HG02642 (cell line): ENCODE results near the gene PCSK9.

Experiments used
- ATAC-seq: cut with Tn5 transposase; IDR thresholded peaks from one replicate; pipeline ENCODE4 v1.9.1; 2021; ENCODE audit warnings: mild to moderate bottlenecking; ENCODE audit not compliant: unreplicated experiment, poor library complexity

PCSK9 gene

GRCh38 chr1:55039342-55040082 lies at the start of gene PCSK9:
PCSK9 (plus strand) TSS chr1:55039548; CDS start chr1:55039838, 290 bp downstream.
- no peak for ATAC-seq

GRCh38 chr1:54989968-54990810 lies 49.2 kb upstream of the PCSK9 start:
- ATAC-seq = no peak

- ATAC-seq = no peak
These were observed 48.4 kb upstream of the PCSK9 start for GRCh38 chr1:54990916-54991315.

GRCh38 chr1:54991939-54992338 lies 47.4 kb upstream of the PCSK9 start:
- ATAC-seq = no peak

GRCh38 chr1:54993140-54993539 lies 46.2 kb upstream of the PCSK9 start:
- no peak for ATAC-seq

GRCh38 chr1:54994355-54994990 lies 44.9 kb upstream of the PCSK9 start:
- no peak for ATAC-seq

GRCh38 chr1:54995013-54995760 lies 44.2 kb upstream of the PCSK9 start:
- ATAC-seq = no peak

- ATAC-seq = no peak
These were observed 43.5 kb upstream of the PCSK9 start for GRCh38 chr1:54995835-54996234.

- ATAC-seq = peak; percentile 76
These were observed 42.9 kb upstream of the PCSK9 start for GRCh38 chr1:54996359-54996868.

GRCh38 chr1:54996869-54997710 lies 42.3 kb upstream of the PCSK9 start:
- no peak for ATAC-seq

- no peak for ATAC-seq
These were observed 41.7 kb upstream of the PCSK9 start for GRCh38 chr1:54997711-54997986.

GRCh38 chr1:54998100-54998499 lies 41.2 kb upstream of the PCSK9 start:
- no peak for ATAC-seq

GRCh38 chr1:54998677-54999076 lies 40.7 kb upstream of the PCSK9 start, which contains the start of gene BSND:
BSND (plus strand) TSS chr1:54998933; CDS start chr1:54999187, 254 bp downstream.
- no peak for ATAC-seq

GRCh38 chr1:55000110-55001085 lies 39.0 kb upstream of the PCSK9 start:
- no peak for ATAC-seq

GRCh38 chr1:55001311-55001710 lies 38.0 kb upstream of the PCSK9 start:
- no peak for ATAC-seq

GRCh38 chr1:55002686-55003085 lies 36.7 kb upstream of the PCSK9 start:
- ATAC-seq = no peak

GRCh38 chr1:55005351-55006140 lies 33.8 kb upstream of the PCSK9 start:
- ATAC-seq = no peak
